GM12878 (cell line): Measurements from ENCODE around the gene RSPH10B2. TPM values are rescaled to one million over a fixed set of nuclear protein-coding genes. Genes with fewer than 3 reads are reported as not detected.
"Not testable (repeated sequence)": the region's sequence is repeated elsewhere in the genome, so short reads cannot be mapped to it uniquely, and the experiment has no call there.

Source experiments
- ATAC-seq: fragments of 200-7000 bp; cut with Tn5 transposase; 3 replicates; pipeline ENCODE4 v1.9.1; 2020; ENCODE audit warnings: mild to moderate bottlenecking, moderate library complexity
- BruUV-seq: library from RNA; stranded (reverse); fragments of 400-500 nt; replicated peaks from 2 replicates; lab custom pipeline; 2021; lab: Mats Ljungman, UMichigan
- CTCF ChIA-PET: fragments of 300-600 bp; sonication (Branson Sonifier 250); formaldehyde crosslinking; extraction: SDS; loops from one replicate; lab custom pipeline; 2021; ENCODE audit warnings: inconsistent platforms; lab: Yijun Ruan, JAX
- POLR2A ChIA-PET: fragments of 350-600 bp; formaldehyde crosslinking; extraction: SDS; loops from one replicate; lab custom pipeline; 2021; ENCODE audit warnings: inconsistent platforms; lab: Charles Lee
- RAD21 ChIA-PET: fragments of 300-600 bp; sonication (Branson Sonifier 250); formaldehyde crosslinking; loops from one replicate; lab custom pipeline; 2023; ENCODE audit warnings: antibody characterized with exemption; ENCODE audit not compliant: unreplicated experiment; lab: Charles Lee
- SMC1A ChIA-PET: fragments of 300-600 bp; sonication (Branson Sonifier 250); formaldehyde crosslinking; loops from one replicate; lab custom pipeline; 2023; ENCODE audit not compliant: unreplicated experiment, uncharacterized antibody; lab: Charles Lee
- DNase-seq: peaks from one replicate; pipeline ENCODE4 v3.0.0-alpha.2; 2011; ENCODE audit warnings: low read depth, low spot score
- FAIRE-seq: peaks from 3 replicates; lab custom pipeline; 2011; peaks lifted over from hg19 to GRCh38; lab: Jason Lieb, UNC
- H2AFZ ChIP-seq: 2 replicates; pipeline ENCODE4 v1.6.0; 2011; ENCODE audit warnings: low read depth, low read length, control low read depth; ENCODE audit not compliant: control insufficient read depth
- H3K27ac ChIP-seq: 2 replicates; pipeline ENCODE4 v1.5.1; 2011; ENCODE audit warnings: control low read depth; ENCODE audit not compliant: control insufficient read depth, insufficient read depth
- H3K27me3 ChIP-seq, 2 experiments: replicated peaks in 1 of 2; 2 replicates each; pipeline versions ENCODE4 v1.6.0 to v1.6.1; 2011; ENCODE audit warnings: low read length in 1 of 2; ENCODE audit not compliant: control insufficient read depth in 2 of 2, insufficient read depth in 2 of 2
- H3K36me3 ChIP-seq, 2 experiments: 2 replicates each; pipeline ENCODE4 v1.5.1; 2011; ENCODE audit warnings: low read length in 1 of 2; ENCODE audit not compliant: control insufficient read depth in 2 of 2, insufficient read depth in 2 of 2
- H3K4me1 ChIP-seq: 2 replicates; pipeline ENCODE4 v1.6.1; 2011; ENCODE audit warnings: mild to moderate bottlenecking, low read length, moderate library complexity, mixed read lengths; ENCODE audit not compliant: control insufficient read depth, insufficient read depth
- H3K4me2 ChIP-seq: 2 replicates; pipeline ENCODE4 v1.6.0; 2011; ENCODE audit warnings: control low read depth; ENCODE audit not compliant: control insufficient read depth, insufficient read depth
- H3K4me3 ChIP-seq: fragments of 200-600 bp; sonication (generic); 2 replicates; pipeline ENCODE4 v1.5.1; 2016
- H3K79me2 ChIP-seq: 2 replicates; pipeline ENCODE4 v1.6.0; 2011; ENCODE audit warnings: low read length; ENCODE audit not compliant: control insufficient read depth, insufficient read depth
- H3K9ac ChIP-seq: 2 replicates; pipeline ENCODE4 v1.8.0; 2011; ENCODE audit warnings: low read length, control low read depth, mixed read lengths; ENCODE audit not compliant: control insufficient read depth, insufficient read depth
- H3K9me3 ChIP-seq: replicated peaks from 3 replicates; pipeline ENCODE4 v1.5.1; 2011; ENCODE audit warnings: mild to moderate bottlenecking, low read length; ENCODE audit not compliant: control insufficient read depth, insufficient read depth
- H4K20me1 ChIP-seq: 2 replicates; pipeline ENCODE4 v1.6.0; 2011; ENCODE audit not compliant: control insufficient read depth, insufficient read depth
- WGBS: methylation state at CpG from one replicate; pipeline ENCODE4 v1.1.6; 2016; ENCODE audit warnings: low lambda C conversion rate; ENCODE audit not compliant: insufficient replicate concordance, insufficient coverage; ENCODE audit errors: missing lambda C conversion rate; 5-methylcytosine and 5-hydroxymethylcytosine counted together
- in situ Hi-C: fragments of 300-500 bp; cut with MboI; formaldehyde crosslinking; loops from 9 replicates; pipeline ENCODE4 v1.14.3; 2018; ENCODE audit warnings: mixed read lengths
- intact Hi-C: fragments of 100-400 bp; cut with micrococcal nuclease; formaldehyde crosslinking; loops from one replicate; pipeline ENCODE4 v1.14.2; 2022; ENCODE audit not compliant: unreplicated experiment
- polyA plus RNA-seq, 11 experiments: library from polyadenylated mRNA; depleted of rRNA in 4 of 11; unstranded in 6 of 11; stranded (reverse) in 5 of 11; fragments of >200 nt; fragmentation: Nextera tagmentation in 4 of 11; fragmentation: Illumina TruSeq in 1 of 11; extraction: Ambion mirVana in 4 of 11; extraction: Trizol in 1 of 11; gene quantifications; 1 replicate in 1 of 11; 2 replicates in 10 of 11; pipeline versions ENCODE4 v1.2.1 to v1.2.3, GENCODE V29; 2011 to 2016; ENCODE audit warnings: inconsistent platforms in 2 of 11, missing spikeins in 2 of 11, low read depth in 1 of 11
- total RNA-seq, 4 experiments: library from RNA; depleted of rRNA in 3 of 4; stranded (reverse); fragments of >200 nt in 3 of 4; fragmentation: Illumina TruSeq in 1 of 4; extraction: Trizol in 1 of 4; gene quantifications; 2 replicates each; pipeline versions ENCODE4 v1.2.1 to v1.2.3, GENCODE V29; 2013 to 2021

The RSPH10B2 gene
- total and polyA plus RNA-seq, 10 of the 15 experiments (the other 5 are each of a cell fraction or from before 2014, with no cell fraction given), result 0.04 to 0.34 (median 0.18) TPM; not detected in 3

DNA sequence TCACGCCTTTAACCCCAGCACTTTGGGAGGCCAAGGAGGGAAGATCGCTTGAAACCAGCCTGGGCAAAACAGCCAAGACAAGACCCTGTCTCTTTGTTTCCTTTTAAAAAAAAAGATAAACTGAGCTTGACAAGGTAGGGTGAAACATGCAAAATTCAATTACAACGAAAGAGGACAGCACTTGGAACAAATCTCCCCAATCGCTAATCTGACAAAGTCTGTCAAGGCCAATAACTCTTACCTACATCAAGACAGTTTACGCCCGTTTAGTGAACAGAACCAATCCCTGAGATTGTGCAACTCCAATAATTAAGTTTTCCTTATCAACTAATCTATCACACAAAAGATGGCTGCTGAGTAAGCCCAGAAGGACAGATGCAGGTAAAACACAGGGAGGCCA lies 67.7 kb downstream of the RSPH10B2 start:
- POLR2A ChIA-PET, H3K4me3 ChIP-seq, H3K4me2 ChIP-seq, H3K9me3 ChIP-seq, BruUV-seq, H3K27me3 ChIP-seq, H3K4me1 ChIP-seq, H3K36me3 ChIP-seq, H2AFZ ChIP-seq, H3K79me2 ChIP-seq, intact Hi-C loops, H3K27ac ChIP-seq, SMC1A ChIA-PET, in situ Hi-C loops, RAD21 ChIA-PET, H4K20me1 ChIP-seq, DNase-seq, ATAC-seq, FAIRE-seq, H3K9ac ChIP-seq: not testable (repeated sequence)
- CTCF ChIA-PET, result interaction anchor here (0.6 kb wide), 1 partner anchor 284 kb away, joined by 3 read pairs; no protein-coding TSS in a partner anchor
- WGBS, result 97% methylated on average over 6 of the region's 6 CpGs

DNA sequence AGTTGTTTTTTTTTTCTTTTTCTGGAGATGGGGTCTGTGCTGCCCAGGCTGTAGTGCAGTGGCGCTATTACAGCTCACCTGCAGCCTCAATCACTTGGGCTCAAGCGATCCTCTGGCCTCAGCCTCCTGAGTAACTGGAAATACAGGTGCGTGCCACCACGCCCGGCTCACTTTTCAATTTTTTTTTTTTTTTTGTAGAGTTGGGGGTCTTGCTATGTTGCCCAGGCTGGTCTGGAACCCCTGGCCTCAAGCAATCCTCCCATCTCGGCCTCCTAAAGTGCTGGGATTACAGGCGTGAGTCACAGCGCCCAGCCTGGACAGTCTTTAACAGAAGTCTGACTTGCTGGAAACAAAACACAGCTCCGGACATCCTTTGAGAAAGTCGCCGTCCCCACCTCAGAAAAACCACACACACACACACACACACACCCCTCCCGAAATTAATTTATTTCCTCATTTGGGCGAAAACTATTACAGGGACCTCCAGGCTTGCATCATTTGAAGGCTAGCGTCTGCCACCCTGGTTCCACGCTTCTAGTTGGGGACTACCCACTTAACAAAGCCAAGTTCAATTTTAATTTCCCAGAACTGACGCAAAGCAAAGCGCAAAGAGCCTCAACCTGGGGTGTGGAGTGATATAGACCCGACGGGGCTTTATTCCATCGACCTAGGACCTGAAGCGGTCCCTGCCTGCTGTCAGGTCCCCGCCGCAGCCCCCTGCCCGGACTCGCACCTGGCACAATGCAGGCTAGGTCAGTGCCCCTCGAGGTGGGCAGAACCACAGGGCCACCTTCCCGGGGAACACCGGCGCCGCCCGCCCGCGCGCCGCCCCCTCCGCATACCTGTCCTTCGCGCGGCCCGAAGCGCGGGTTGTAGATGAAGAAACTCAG lies 71.6 kb downstream of the RSPH10B2 start:
- 0% methylated on average over 6 of the region's 42 CpGs for WGBS
- peak overlapping the region; percentile 2; the same call in 1 of the 2 replicates for H3K4me3 ChIP-seq
- H3K79me2 ChIP-seq, FAIRE-seq, POLR2A ChIA-PET, H3K9me3 ChIP-seq, in situ Hi-C loops, H3K27me3 ChIP-seq, H3K36me3 ChIP-seq, H3K27ac ChIP-seq, BruUV-seq, intact Hi-C loops, DNase-seq, RAD21 ChIA-PET, SMC1A ChIA-PET, H4K20me1 ChIP-seq, H3K4me1 ChIP-seq, H3K9ac ChIP-seq, CTCF ChIA-PET, H2AFZ ChIP-seq: not testable (repeated sequence)
- peak overlapping the region; percentile 64 for H3K4me2 ChIP-seq
- peak; percentile 75 for ATAC-seq
